Daoy (cell line): Measurements from ENCODE around the gene TMEM44. TPM values are rescaled to one million over a fixed set of nuclear protein-coding genes. Genes with fewer than 3 reads are reported as not detected.
"Not testable (repeated sequence)": the region's sequence is repeated elsewhere in the genome, so short reads cannot be mapped to it uniquely, and the experiment has no call there.

Source experiments
- DNase-seq: peaks from one replicate; pipeline ENCODE4 v3.0.0-alpha.2; 2015; ENCODE audit warnings: low read depth
- total RNA-seq: library from RNA; depleted of rRNA; stranded (reverse); fragments of >200 nt; shearing (Covaris generic); gene quantifications from 2 replicates; pipeline ENCODE4 v1.2.3, GENCODE V29; 2014

TMEM44 gene
- total RNA-seq, 1 experiment from 2014 or later = 12.9 TPM

DNA sequence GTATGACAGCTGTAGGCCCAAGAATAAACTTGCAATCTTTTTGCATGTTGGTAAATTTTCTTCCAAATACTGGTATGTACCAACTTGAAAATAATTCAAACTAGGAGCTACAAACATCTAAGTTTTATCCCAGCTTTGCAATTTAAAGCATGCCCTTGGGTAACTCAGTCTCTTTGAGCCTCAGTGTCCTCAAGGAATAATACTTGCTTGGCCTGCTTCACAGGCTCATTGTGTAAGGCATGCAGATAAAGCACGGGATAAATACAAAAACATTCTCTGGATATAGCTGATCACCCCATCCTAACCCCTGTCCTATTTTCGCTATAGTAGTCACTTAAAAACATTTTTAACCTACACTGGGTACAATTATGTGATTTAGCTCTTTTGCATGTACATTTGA, 9.6 kb upstream of the TMEM44 start:
- no peak for DNase-seq

DNA sequence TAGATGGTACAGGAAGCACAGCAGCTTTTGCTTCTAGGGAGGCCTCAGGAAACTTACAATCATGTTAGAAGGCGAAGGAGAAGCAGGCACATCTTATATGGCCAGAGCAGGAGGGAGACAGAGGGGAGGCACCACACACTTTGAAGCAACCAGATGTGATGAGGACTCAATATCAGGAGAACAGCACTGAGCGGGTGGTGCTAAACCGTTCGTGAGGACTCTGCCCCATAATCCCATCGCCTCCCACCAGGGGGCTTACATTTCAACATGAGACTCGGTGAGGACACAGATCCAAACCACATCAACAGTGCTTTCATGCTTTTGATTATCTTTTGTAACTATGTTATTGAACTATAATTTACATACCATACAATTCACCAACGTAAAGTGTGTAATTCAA, 7.6 kb upstream of the TMEM44 start:
- DNase-seq = peak; percentile 66

DNA sequence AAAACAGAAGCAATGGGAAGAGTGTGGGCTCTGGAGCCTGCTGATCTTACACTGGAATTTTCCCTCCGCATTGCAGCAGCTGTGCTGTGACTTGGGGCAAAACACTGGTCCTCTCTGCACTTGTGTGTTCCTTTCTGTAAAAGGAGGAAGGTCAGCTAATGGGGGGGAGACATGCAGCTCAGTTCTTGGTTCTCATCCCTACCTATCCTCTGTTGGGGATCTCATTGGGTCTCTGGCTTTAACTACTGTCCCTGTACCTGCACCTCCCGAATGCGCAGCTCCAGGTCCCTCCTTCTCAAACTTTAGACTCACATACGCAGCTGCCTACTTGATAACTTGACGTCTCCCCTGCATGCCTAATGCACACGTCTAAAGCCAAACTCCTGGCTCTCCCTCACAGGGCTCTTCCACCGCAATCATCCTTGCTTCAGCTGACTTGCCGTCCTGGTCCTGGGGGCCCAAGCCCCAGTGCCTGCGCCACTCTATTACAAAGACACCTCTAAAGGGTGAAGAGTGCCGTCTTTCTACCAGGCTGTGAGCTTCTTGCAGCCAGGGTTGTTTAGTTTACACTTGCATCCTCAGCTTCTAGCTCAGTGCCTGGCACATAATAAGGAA, 5.9 kb upstream of the TMEM44 start:
- no peak for DNase-seq

DNA sequence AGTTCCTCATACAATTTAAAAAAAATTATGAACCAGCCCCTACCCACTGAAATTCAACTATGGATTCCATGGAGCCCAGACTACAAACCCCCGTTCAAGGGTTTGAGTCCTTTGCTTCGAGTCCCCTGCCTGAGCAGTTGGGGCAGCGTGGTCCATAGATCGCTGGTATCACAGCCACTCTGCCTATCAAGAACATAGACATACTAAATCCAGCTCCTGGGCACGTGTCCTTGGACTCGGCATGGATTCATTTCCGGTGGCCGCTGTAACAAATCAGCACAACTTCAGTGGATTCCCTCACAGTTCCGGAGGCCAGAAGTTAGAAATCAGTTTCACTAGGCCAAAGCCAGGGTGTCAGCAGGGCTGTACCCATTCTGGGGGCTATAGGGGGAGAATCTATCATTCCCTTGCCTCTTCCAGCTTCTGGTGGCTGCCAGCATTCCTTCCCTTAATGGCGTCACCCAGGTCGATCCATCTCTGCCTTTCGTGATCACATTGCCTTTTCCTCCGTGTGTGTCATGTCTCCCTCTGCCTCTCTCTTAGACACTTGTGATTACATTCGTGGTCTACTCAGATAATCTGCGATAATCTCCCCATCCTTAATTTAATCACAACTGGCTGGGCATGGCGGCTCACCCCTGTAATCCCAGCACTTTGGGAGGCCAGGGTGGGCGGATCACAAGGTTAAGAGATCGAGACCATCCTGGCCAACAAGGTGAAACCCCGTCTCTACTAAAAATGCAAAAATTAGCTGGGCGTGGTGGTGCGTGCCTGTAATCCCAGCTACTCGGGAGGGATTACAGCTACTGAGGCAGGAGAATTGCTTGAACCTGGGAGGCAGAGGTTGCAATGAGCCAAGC, 4.6 kb upstream of the TMEM44 start:
- DNase-seq = no peak

DNA sequence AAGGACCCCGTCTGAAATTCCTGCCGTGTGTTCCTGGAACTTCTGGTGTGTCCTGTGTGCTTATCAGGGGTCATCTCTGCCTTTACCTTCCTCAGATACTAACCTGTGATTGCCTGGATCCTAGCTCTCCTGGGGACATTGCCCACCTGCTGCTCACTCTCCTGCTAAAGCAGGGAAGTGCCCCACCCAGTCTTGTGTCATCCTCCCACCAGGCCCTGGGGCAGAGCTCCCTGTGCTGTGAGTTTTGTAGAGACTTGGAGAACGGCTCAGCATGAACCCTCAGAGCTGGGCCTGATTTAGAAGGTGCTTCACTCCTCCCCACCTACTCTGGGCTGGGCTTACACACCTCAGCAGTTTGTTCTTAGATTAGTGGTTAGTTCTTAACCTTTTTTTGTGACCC, 3.8 kb upstream of the TMEM44 start:
- DNase-seq = peak; percentile 34

DNA sequence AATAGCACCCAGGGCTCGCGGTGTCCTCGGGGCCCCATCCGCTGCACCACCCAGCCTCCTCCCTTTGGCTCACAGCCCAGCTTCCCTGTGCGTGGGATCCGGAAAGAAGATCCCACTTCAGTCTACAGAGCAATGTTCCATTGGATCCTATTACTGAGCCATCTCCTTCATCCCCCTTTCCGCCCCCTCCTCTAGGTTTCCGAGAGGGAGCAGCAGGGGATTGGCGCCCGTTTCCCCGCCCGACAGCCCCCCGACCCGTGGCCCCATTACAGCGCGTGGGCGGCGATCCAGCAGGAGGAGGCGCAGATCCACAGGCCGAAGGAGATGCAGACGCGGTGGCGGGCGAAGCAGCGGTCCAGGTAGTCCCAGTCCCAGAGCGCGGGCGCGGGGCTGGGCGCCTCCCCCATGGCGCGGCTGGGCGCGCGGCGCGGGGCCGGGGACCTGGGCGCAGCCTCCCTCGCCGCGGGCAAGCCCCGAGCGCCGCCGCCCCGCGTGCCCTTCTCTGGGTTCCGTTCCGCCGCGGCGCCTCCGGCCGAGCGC, 340 bp downstream of the TMEM44 start:
- DNase-seq = peak; percentile 55

DNA sequence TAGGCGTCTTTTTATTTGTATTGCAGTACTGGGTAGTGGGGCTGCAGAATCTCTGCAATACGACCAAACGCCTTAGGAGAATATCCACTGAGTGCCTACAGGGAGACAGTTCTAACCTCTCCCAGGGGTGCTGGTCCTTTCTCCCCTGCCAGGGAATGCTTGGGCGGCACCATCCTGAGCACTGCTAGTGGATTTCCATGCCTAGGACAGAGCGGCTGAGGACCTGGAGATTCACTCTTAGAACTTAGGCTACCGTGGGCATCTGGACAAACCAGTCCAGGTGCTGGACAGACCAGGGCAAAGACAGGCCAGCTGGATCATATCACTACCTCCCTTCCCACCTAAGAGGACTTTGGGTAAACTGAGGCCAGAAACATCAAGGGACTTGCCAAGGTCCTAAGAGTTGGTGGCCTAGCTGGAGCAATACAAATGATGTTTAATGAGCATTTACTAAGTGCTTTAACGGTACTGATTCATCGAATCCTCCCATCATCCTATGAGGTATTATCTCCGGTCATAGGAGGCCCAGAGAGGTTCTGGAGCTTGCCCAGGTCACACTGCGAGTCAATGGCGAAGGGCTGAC, 902 bp downstream of the TMEM44 start:
- DNase-seq = no peak

DNA sequence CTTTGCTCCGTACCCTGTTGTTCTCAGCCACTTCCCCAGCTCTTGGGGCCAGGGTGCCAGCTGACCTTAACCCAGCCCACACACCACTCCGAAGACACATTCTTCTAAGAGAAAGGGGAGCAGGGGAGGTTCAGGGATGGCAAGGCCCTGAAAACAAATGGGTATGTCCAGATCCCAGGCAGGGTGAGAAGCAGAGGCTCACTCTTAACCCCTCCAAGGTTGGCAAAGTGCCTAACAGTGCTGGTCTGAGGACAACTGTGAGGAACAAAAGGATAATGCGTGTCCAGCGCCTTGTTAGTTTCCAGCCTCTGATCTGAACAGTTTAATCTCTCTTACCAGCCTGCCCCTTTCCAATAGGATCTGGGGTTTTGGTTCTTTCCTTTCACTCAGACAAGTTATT, 1.5 kb downstream of the TMEM44 start:
- no peak for DNase-seq

DNA sequence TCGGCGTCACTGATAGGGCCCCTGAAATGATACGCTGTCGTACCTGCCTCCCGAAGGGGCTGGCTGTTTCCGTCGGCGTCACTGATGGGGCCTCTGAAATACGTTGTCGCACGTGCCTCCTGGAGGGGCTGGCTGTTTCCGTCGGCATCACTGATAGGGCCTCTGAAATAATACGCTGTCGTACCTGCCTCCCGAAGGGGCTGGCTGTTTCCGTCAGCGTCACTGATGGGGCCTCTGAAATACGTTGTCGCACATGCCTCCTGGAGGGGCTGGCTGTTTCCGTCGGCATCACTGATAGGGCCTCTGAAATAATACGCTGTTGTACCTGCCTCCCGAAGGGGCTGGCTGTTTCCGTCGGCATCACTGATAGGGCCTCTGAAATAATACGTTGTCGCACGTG, 2.5 kb downstream of the TMEM44 start:
- DNase-seq = not testable (repeated sequence)

DNA sequence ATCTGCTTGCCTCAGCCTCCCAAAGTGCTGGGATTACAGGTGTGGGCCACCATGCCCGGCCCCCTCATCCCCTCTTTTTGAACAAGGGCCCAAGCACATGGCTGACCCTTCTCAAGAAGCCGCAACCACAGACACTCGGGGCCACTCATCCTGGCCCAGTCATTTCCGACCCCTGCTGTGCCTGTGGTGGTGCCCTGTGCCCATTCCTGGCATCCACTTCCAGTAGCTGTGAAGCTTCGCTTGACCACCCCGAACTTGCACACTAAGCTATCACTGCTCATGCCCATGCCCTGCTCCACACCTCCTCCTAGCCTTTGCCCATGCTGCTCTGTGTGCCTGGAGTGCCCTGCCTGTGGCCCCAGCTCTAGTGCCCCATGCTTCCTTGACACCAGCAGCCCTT, 8.3 kb downstream of the TMEM44 start:
- DNase-seq = no peak

DNA sequence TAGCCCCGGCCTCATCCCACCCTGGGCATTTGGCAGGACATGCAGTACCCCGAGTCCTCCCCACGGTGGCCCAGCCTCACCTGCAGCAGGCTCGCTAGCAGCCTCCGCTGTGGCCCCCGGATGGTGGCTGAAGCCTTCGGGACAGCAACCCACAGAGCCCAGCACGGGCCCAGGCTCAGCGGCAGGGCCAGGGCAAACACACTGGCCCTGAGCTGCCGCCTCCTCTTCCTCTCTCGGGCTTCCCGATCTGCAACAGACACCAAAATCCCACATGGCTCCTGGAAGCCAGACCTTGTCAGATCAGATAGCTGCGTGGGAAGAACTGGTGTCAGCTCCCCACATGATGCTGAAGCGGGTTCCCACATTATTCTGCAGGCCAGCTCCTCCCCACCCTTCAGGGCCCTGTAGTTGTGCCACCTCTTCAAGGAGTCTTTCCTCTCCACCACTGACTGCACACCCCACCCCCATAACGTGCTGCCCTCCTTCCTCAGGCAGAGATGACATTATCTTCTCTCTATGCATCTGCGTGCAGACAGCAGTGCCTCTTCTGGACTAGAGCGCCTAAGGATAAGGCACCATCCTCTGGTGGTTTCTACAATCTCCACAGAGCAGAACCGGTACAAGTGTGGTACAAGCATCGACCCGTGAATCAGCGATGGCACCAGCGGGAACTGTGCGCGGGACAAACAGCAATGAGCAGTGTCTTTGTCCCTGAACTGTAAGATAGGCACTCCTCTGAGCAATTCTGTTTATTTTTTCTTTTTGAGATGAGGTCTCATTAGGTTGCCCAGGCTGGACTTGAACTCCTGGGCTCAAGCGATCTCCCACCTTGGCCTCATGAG, 9.5 kb downstream of the TMEM44 start:
- no peak for DNase-seq

DNA sequence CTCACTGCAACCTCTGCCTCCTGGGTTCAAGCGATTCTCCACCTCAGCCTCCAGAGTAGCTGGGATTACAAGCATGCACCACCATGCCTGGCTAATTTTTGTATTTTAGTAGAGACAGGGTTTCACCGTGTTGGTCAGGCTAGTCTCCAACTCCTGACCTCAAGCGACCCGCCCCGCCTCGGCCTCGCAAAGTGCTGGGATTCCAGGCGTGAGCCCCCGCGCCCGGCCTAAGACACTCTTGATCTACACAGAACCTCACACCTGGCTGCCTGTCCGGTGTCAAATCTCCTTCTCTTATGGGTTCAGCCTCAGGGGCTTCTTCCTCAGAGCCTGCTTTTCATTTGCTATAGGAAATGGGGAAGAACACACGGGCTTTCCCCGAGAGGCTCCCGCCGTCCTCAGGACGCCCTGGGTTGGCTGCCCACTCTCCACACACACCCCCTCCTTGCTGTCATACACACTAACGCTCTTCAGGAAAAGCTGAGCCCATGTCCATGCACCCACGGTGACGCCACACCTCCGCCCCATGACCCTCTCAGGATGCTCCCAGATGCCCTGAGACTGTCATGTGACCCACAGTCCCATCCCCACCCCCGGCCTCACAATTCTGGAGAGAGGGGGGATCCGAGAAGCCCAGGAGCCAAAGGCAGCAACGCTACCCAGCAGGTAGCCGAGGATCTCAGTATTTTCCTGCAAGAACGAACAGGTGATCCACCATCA, 10.4 kb downstream of the TMEM44 start:
- DNase-seq = no peak

DNA sequence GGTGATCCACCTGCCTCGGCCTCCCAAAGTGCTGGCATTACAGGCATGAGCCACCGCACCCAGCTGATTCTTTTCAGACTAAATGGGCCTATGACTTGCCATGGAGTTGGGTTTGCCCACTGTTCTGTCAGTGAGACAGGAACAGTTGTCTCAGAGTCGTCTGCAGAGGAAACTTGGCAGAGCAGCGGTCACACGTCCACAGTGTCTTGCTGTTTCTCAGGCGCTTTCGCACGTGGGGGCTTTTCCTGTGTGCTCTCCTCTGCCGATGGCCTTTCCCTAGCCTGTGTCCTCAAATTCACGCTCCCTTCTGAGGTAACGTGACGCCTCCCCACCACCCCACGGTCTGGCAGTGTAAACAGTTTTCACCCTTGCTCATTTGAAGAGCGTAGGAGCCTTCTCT, 11.3 kb downstream of the TMEM44 start:
- no peak for DNase-seq

DNA sequence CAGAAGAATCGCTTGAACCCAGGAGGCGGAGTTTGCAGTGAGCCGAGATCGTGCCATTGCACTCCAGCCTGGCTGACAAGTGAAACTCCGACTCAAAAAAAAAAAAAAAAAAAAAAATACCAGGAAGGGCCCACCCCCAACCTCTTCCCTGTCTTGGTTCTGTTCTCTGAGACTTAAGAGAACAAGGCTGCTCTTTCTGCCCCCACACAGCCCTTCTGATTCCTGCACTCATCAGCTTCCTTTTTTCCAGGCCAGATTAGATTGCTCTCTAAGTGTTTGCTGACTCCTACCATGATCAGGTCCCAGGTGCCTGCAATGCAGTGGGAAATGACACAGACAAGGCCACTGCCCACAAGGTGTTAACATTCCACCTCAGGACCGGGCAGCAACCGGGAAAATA, 13.0 kb downstream of the TMEM44 start:
- no peak for DNase-seq

DNA sequence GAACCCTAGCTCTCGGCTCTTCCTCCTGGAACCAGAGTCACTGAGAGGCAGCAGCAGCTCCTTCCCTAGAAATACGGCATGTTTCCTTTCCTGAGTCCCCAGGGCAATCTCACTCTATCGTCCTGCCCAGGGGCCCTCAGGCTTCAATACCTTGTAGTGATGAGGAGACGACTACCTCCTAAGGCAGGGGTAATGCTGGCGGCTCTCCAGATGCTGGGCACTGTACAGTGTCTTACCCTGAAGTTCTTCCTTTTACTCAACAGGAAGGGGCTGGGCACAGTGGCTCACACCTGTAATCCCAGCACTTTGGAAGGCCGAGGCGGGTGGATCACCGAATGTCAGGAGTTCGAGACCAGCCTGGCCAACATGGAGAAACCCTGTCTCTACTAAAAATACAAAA, 13.5 kb downstream of the TMEM44 start:
- no peak for DNase-seq

DNA sequence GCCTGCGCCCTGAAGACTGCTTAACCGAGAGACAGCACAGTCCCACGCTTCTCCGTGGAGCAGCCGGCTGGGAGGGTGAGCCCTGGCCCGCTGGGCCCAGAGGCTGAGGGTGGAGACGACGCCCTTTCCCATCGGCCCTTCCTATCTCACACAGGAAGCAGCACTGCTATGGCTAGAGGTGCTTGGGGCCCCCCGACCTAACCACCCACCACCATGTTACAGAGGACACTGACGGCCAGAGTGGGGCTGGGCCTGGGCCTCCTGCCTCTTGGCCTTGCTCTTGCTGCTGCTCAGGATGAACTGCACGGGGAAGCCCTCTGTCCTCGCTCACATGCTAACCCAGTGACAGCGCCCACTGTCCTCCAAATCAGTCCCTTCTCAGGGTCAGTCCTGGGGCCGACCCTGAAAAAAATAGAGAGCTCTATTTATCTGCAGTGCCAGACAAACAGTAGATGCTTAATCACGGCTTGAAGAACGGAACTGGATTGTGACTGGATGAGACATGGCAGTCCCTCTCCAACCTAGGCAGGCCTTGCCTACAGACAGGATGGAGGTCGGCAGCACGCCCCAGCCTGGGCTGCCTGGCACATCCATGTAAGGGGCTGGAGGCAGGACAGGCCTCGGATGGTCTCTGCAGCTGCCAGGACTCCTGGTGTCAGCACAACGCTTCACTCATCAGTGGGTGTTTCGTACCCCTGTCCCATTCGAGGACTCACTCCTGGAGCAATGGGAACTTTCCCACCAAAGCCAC, 14.2 kb downstream of the TMEM44 start:
- DNase-seq = no peak

DNA sequence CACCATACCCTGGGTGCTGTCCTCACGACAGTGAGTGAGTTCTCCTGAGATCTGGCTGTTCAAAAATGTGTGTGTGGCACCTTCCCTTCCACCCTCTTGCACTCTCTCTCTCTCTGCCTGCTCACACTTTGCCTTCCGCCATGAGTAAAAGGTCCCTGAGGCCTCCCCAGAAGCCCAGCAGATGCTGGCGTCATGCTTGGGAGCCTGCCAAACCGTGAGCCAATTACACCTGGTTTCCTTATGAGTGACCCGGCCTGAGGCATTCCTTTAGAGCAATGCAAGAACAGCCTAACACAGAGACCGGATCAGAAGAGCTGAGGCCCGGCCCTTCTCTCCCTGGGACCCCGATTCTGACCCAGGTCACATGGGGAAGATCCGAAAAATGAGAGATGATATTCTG, 15.4 kb downstream of the TMEM44 start:
- peak; percentile 73 for DNase-seq

DNA sequence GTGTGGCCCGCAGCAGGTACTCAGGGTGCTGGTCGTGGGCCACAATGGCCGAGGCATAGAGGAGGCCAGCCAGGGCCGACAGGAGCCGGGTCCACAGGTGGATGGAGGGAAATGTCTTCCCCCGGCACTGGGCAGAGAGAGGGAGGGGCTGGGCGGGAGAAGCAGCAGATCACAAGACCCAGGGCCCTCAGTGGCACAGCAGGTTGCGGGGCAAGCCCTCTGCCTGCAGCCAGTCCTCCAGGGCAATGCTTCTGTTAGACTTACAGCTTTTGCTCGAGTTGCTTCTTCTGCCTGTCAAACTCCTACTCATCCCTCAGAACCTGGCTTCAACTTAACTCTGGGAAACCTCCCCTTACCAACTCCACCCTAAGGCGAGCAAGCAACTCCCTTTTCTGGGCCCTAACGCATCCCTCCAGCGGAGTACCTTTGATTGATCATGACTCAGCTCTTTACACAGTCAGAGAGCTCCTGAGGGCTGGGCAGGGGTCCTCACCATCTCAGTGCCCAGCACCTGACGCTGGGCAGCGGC, 16.0 kb downstream of the TMEM44 start:
- no peak for DNase-seq

DNA sequence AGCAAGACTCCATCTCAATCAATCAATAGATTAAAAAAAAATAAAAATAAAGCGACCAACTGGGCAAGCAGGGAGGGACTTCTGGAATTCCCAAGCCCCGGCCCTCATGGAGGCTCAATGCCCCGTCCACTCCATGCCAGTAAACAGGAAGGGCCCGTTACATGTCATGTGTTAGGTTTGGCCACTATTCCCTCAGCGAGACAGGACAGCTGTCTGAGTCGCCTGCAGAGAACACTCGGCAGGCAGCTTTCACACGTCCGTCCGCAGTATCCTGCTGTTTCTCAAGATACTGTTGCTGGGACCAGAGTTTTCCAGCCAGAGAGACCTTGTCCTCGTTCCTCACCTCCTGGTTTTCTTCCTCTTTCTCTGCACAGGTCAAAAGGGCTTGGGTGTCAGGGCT, 18.0 kb downstream of the TMEM44 start:
- no peak for DNase-seq

DNA sequence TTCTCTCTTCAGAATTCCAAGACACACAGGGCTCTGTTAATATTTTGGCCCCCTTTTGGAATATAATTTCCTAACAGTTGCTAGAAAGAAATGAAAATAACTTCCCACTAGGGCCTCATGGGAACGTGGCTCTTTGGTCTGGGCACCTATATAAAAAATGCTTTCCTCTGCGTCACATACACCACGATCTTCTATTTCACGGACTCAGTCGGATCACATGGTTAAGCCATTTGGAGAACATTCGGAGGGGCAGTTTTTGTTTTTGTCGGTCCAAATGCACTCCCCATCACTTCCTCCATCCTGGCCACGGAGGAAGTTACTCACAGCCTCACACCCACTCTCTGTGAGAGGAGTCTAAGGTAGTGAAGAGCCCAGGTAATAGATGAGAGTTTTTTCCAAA, 21.0 kb downstream of the TMEM44 start:
- no peak for DNase-seq
